GM20000 (cell line): ENCODE results near the gene NEIL3.

ENCODE experiments used
- DNase-seq: peaks from one replicate; pipeline ENCODE4 v3.0.0; 2012; ENCODE audit warnings: low spot score
- CTCF ChIP-seq: IDR thresholded peaks from 2 replicates; pipeline ENCODE4 v1.5.1; 2012; ENCODE audit warnings: mild to moderate bottlenecking, control low read depth; ENCODE audit errors: extremely low read depth, missing control alignments

The NEIL3 gene

GRCh38 chr4:177271915-177272766 is 37.5 kb upstream of the NEIL3 start:
- no peak for TF ChIP-seq CTCF

GRCh38 chr4:177275999-177276398 is 33.7 kb upstream of the NEIL3 start:
- DNase-seq, result no peak
- no peak for TF ChIP-seq CTCF

More at GRCh38 chr4:177271915-177272766, 37.5 kb upstream of the NEIL3 start:
- no peak for DNase-seq

GRCh38 chr4:177281351-177281909 is 28.2 kb upstream of the NEIL3 start:
- TF ChIP-seq CTCF, result no peak
- no peak for DNase-seq

GRCh38 chr4:177282284-177282835 is 27.3 kb upstream of the NEIL3 start:
- no peak for DNase-seq

GRCh38 chr4:177283167-177283566 is 26.5 kb upstream of the NEIL3 start:
- no peak for TF ChIP-seq CTCF
- no peak for DNase-seq

More at GRCh38 chr4:177282284-177282835, 27.3 kb upstream of the NEIL3 start:
- no peak for TF ChIP-seq CTCF

- DNase-seq, result no peak
- no peak for TF ChIP-seq CTCF
Measured at GRCh38 chr4:177285953-177286352, 23.7 kb upstream of the NEIL3 start.

GRCh38 chr4:177287255-177287654 is 22.4 kb upstream of the NEIL3 start:
- no peak for TF ChIP-seq CTCF
- no peak for DNase-seq
